Upper lobe of left lung (tissue), 6 donors: ENCODE data around the gene RELCH. TPM values are rescaled to one million over a fixed set of nuclear protein-coding genes. Genes with fewer than 3 reads are reported as not detected.
A peak's percentile ranks its signal among the peaks of the same experiment; 100 is the strongest.

ENCODE experiments used
- ATAC-seq, 2 donors: fragments of 200-7000 bp; cut with Tn5 transposase; one replicate each; pipeline ENCODE4 v1.9.1; 2022; ENCODE audit warnings: mild to moderate bottlenecking in 2 of 2, moderate library complexity in 2 of 2; ENCODE audit not compliant: low FRiP score in 2 of 2
- DNase-seq, 2 donors: peaks; one replicate each; pipeline ENCODE4 v3.0.0-alpha.2; 2019 to 2020
- H3K27ac ChIP-seq, 4 donors: fragments of 200-600 bp; sonication (generic); one replicate each; pipeline ENCODE4 v1.5.1; 2016 to 2019
- H3K27me3 ChIP-seq, 4 donors: fragments of 200-600 bp; sonication (generic); one replicate each; pipeline ENCODE4 v1.5.1; 2017 to 2019
- H3K36me3 ChIP-seq, 4 donors: fragments of 200-600 bp; sonication (generic); one replicate each; pipeline ENCODE4 v1.5.1; 2016 to 2019
- H3K4me1 ChIP-seq, 4 donors: fragments of 200-600 bp; sonication (generic); one replicate each; pipeline ENCODE4 v1.5.1; 2018 to 2019
- H3K4me3 ChIP-seq, 4 donors: fragments of 200-600 bp; sonication (generic); one replicate each; pipeline ENCODE4 v1.5.1; 2017 to 2019; ENCODE audit warnings: mild to moderate bottlenecking in 2 of 4, moderate library complexity in 1 of 4
- H3K9me3 ChIP-seq, 4 donors: fragments of 200-600 bp; sonication (generic); one replicate each; pipeline ENCODE4 v1.5.1; 2018 to 2019
- CTCF ChIP-seq, 6 experiments: fragments of 450-650 bp in 4 of 6; fragments of 200-600 bp in 2 of 6; sonication (generic) in 2 of 6; IDR thresholded peaks; one replicate each; pipeline ENCODE4 v1.5.1; 2016 to 2019; ENCODE audit warnings: antibody characterized with exemption in 6 of 6
- EP300 ChIP-seq, 4 donors: sonication (generic); formaldehyde crosslinking; IDR thresholded peaks; one replicate each; pipeline ENCODE4 v1.5.1; 2017; ENCODE audit warnings: antibody characterized with exemption in 4 of 4, control low read depth in 2 of 4
- POLR2A ChIP-seq, 4 donors: fragments of 450-650 bp; IDR thresholded peaks; one replicate each; pipeline ENCODE4 v1.5.1; 2016 to 2017; ENCODE audit warnings: antibody characterized with exemption in 4 of 4, mild to moderate bottlenecking in 2 of 4
- POLR2AphosphoS5 ChIP-seq, 2 donors: sonication (generic); formaldehyde crosslinking; IDR thresholded peaks; one replicate each; pipeline ENCODE4 v1.5.1; 2017; ENCODE audit warnings: antibody characterized with exemption in 2 of 2
- WGBS, 2 donors: methylation state at CpG; one replicate each; pipeline ENCODE4 v1.1.5; 2017 to 2018; 5-methylcytosine and 5-hydroxymethylcytosine counted together
- total RNA-seq, 6 donors: library from RNA; depleted of rRNA in 4 of 6; stranded (reverse); fragments of >200 nt in 4 of 6; gene quantifications; one replicate each; pipeline versions ENCODE4 v1.1.0 to v1.2.1, GENCODE V29; 2016 to 2021
- donor health status: DM: no; HTN: no; CAD: no; lungs with moderate emphysema.
- donor health status: DM: no; HTN: yes; CAD: no; lungs with severe emphysema.

RELCH gene
- total RNA-seq, 6 donors from 2014 or later, result 27.8 to 66.7 (median 35.8) TPM

GRCh38 chr18:62312851-62313250 lies 125.8 kb downstream of the RELCH start:
- Histone ChIP-seq H3K4me3 (no peak overlapping the region), H3K27me3 (no peaks in the 10 kb centered on the region), H3K36me3 (peaks cover 0 to 16% (median 8%) of the 10 kb centered on the region in 4 donors), H3K27ac (no peak overlapping the region), H3K9me3 (no peaks in the 10 kb centered on the region), H3K4me1 (no peaks in the 10 kb centered on the region)
- no peak for TF ChIP-seq POLR2A (IDR thresholded peaks at IDR 0.05)
- 96 to 98% methylated on average over 1 of the region's 1 CpG for WGBS, 2 donors
- DNase-seq, result no peak
- ATAC-seq, result no peak

DNA sequence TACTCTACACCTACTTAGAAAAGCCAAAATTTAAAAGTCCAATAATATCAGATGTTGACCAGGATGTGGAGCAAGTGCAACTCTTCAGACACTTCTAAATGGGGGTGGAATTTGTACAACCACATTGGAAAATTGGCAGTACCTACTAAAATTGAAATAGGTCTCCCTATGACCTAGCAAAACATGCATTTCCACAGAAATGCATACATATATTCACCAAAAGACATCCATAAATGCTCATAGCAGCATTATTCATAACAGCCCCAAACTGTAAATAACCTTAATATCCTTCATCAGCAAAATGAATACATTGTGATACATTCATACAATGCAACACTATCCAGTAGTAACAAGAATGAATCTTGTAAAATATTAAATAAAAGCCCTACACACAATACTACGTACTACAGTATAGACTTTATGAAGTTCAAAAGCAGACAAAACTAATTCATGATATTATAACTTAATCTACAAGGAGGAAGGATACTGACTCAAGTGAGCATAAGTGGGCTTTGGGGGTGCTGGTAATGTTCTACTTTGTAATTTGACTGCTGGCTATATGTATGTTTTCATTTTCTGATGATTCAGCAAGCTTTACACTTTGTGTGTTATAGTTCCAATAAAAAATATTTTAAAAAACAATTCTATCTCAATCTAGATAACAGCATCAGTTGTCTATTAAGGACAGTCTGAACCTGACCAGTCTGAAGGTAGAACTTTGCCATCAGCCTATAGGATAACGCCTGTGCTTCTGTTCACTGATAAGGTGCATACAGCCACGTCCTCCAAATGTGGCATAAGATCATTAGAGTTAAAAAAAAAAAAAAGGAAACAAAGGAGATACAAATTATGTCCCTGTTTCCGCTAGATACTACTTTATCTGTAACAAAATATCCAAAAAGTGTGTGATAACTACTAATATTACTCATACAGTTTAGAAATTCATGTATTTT lies 131.4 kb downstream of the RELCH start:
- DNase-seq, result no peak
- ATAC-seq, result no peak
- no peak overlapping the region for H3K4me3 ChIP-seq
- no peak overlapping the region for H3K27ac ChIP-seq
- 71 to 81% methylated on average over 4 of the region's 4 CpGs for WGBS, 2 donors
- no peak for TF ChIP-seq CTCF (IDR thresholded peaks at IDR 0.05)
- TF ChIP-seq POLR2A (IDR thresholded peaks at IDR 0.05), result no peak
- TF ChIP-seq EP300 (IDR thresholded peaks at IDR 0.05), result no peak
- TF ChIP-seq POLR2AphosphoS5 (IDR thresholded peaks at IDR 0.05), result no peak
- H3K36me3 ChIP-seq, result no peaks in the 10 kb centered on the region
- no peaks in the 10 kb centered on the region for H3K27me3 ChIP-seq
- no peaks in the 10 kb centered on the region for H3K9me3 ChIP-seq
- H3K4me1 ChIP-seq, result no peaks in the 10 kb centered on the region

GRCh38 chr18:62321201-62321600 lies 134.1 kb downstream of the RELCH start:
- no peak for ATAC-seq
- no peaks in the 10 kb centered on the region for H3K9me3 ChIP-seq
- peaks cover 0 to 12% (median 2%) of the 10 kb centered on the region in 4 donors for H3K27me3 ChIP-seq
- TF ChIP-seq POLR2A (IDR thresholded peaks at IDR 0.05) (no peak), CTCF (IDR thresholded peaks at IDR 0.05) (no peak)
- H3K36me3 ChIP-seq, result no peaks in the 10 kb centered on the region
- H3K4me3 ChIP-seq, result no peak overlapping the region
- peaks cover 15 to 22% (median 19%) of the 10 kb centered on the region in 4 donors for H3K4me1 ChIP-seq
- H3K27ac ChIP-seq, result no peak overlapping the region
- WGBS, 2 donors, result 42 to 48% methylated on average over 3 of the region's 3 CpGs
- no peak for DNase-seq

- Histone ChIP-seq H3K4me1 (peaks cover 23 to 31% (median 26%) of the 10 kb centered on the region in 4 donors), H3K4me3 (no peak overlapping the region), H3K27me3 (peaks cover 0 to 20% (median 6%) of the 10 kb centered on the region in 4 donors), H3K9me3 (no peaks in the 10 kb centered on the region), H3K36me3 (no peaks in the 10 kb centered on the region), H3K27ac (no peak overlapping the region)
- DNase-seq (no peak), ATAC-seq (no peak)
- no peak for TF ChIP-seq EP300 (IDR thresholded peaks at IDR 0.05)
- TF ChIP-seq CTCF (IDR thresholded peaks at IDR 0.05), result no peak
- no peak for TF ChIP-seq POLR2AphosphoS5 (IDR thresholded peaks at IDR 0.05)
- no peak for TF ChIP-seq POLR2A (IDR thresholded peaks at IDR 0.05)
- 31 to 44% methylated on average over 6 of the region's 6 CpGs for WGBS, 2 donors
Measured at GRCh38 chr18:62323483-62324180, 136.6 kb downstream of the RELCH start.

- H3K9me3 ChIP-seq, result no peaks in the 10 kb centered on the region
- TF ChIP-seq EP300 (IDR thresholded peaks at IDR 0.05), result no peak
- TF ChIP-seq POLR2A (IDR thresholded peaks at IDR 0.05), result no peak
- TF ChIP-seq POLR2AphosphoS5 (IDR thresholded peaks at IDR 0.05), result no peak
- no peak for TF ChIP-seq CTCF (IDR thresholded peaks at IDR 0.05)
- WGBS, 2 donors, result 41 to 44% methylated on average over 12 of the region's 12 CpGs
- H3K36me3 ChIP-seq, result no peaks in the 10 kb centered on the region
- ATAC-seq (no peak), DNase-seq (no peak)
- peaks cover 0 to 20% (median 6%) of the 10 kb centered on the region in 4 donors for H3K27me3 ChIP-seq
- H3K4me3 ChIP-seq, result peak overlapping the region in 3 of 4 donors; percentile 49 to 62 (median 58)
- peaks cover 23 to 33% (median 26%) of the 10 kb centered on the region in 4 donors for H3K4me1 ChIP-seq
- H3K27ac ChIP-seq, result no peak overlapping the region
Measured at GRCh38 chr18:62324181-62324828, 137.2 kb downstream of the RELCH start.
